DMS 273 (cell line): ENCODE results near the gene NCOA5.

Source experiments
- DNase-seq: peaks from one replicate; lab custom pipeline; 2025; ENCODE audit not compliant: unreplicated experiment; lab: John Stamatoyannopoulos, UW

NCOA5 gene

DNA sequence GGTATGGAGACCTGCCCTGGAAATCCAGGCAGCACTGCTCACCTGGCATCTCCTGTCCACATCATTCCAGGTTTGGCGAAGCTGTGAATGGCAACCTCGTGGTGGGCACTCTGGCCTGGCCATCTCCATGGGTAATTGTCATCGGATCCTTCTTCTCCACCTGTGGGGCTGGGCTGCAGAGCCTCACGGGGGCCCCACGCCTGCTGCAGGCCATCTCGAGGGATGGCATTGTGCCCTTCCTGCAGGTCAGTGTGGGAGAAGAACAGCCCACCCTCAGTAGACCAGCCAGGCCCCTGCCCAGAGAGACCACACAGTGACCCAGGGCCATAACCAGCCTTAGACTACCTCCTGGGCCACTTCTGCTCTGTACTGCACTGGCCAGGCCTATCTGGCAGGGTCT is 44.9 kb downstream of the NCOA5 start:
- DNase-seq, result no peak

DNA sequence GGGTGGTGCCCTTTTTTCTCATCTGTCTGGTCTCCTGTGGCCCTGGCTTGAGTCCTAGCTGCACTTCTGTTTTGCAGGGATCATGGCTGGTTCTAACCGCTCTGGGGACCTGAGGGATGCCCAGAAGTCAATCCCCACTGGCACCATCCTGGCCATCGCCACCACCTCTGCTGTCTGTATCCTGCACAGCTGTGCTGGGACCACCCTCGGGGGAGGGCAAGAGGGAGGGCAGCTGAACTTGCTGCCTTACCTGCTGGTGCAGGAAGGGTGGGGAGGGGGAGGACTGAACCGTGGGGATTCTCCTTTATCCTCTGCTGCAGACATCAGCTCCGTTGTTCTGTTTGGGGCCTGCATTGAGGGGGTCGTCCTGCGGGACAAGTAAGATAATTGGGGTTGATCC is 46.2 kb downstream of the NCOA5 start:
- DNase-seq, result no peak

DNA sequence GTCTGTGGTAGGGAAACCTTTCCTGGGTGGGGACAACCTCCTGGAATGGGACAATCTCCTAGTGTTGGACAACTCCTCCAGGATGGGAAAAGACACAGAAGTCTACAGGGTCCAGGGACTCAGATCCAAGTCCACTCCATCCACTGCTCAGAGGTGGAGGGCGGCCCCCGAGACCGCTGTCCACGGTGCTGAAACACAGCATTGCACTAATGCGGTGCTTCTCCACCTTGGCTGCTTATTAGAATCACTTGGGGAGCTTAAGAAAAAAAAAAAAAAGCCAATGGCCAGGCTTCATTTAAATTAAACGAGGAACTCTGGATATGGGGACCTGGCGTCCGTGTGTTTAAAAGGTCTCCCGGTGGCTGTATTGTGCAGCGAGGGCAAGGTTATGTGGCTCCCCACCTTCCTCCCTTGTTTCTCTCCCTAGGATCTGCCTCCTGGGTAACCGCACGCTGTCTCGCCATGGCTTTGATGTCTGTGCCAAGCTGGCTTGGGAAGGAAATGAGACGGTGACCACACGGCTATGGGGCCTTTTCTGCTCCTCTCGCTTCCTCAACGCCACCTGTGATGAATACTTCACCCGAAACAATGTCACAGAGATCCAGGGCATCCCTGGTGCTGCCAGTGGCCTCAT is 48.7 kb downstream of the NCOA5 start:
- peak; percentile 50 for DNase-seq

DNA sequence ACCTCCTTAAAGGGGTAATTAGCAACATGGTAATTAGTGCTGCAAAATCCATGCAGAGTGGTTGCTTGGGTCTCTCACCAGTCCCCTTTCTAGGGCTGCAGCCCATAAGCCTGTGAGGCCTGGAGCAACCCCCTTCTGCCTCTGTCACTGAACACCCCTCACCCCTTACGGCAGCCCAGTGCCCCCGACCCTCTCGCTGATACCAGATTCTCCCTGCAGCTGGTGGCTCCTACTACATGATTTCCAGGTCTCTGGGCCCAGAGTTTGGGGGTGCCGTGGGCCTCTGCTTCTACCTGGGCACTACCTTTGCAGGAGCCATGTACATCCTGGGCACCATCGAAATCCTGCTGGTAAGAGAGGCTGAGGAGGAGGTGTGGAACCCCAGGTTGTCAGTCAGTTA is 52.7 kb downstream of the NCOA5 start:
- no peak for DNase-seq

DNA sequence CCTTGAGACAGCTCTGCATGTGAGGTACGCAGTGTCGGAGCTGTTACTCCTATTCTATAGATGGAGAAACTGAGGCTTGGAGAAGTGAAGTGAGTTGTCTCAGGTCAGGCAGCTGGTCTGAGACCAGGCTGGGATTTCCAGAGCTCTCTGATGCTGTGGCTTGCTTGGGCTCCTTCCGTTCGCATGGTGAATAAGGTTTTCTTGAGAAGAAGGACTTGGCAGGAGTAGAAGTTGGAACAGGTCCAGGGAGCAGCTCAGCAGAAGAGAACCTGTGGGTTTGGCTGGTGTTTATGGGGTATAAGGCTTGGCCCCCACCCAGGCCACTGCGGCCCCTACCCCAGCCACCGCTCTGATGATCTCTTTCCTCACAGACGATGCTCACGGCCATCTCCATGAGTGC is 53.4 kb downstream of the NCOA5 start:
- no peak for DNase-seq

DNA sequence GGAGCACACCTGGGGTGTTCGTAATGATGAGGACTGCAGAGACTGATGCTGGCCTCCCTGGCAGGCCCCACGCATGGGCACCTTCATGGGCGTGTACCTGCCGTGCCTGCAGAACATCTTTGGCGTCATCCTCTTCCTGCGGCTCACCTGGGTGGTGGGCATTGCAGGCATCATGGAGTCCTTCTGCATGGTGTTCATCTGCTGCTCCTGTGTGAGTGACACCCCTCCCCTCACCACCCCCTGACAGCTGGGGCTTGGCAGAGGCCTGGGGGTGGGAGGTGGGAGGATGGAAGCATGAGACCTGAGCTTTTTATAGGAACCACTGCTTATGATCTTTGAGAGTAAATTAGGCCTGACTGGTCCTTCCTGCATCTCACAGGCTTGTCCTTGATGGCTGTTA is 54.0 kb downstream of the NCOA5 start:
- DNase-seq, result no peak

DNA sequence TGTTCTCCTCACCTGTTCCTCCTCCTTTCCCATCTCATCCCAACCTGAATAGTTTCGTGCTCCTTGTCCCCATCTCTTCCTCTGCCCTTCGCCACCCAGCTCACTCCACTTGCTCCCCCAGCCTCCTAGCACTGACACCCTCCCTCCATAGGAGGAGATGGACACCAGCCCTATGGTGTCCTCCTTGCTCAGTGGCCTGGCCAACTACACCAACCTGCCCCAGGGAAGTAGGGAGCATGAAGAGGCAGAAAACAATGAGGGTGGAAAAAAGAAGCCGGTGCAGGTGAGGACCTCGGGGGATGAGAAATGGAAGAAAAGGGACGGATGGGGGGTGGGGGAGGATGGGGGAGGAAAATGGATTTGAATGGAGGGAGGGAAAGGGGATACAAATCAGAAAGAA is 54.5 kb downstream of the NCOA5 start:
- no peak for DNase-seq

DNA sequence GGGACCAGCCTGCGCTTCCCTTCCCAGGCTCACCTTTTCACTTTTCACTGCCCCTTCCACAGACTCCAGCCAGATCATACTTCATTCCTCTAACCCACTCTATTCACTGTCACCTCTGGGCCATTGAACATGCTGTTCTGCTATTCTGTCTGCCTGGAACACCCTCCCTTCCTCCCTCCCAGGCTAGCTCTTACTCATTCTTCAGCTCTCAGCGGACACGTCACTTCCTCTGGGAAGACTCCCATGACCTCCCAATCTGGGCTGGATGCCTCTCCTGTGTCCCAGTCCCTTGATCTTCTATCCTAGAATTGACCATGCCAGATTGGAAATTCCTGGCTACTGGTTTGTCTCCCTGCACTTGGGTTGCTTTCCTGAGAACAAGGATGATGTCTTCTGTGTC is 55.7 kb downstream of the NCOA5 start:
- no peak for DNase-seq

DNA sequence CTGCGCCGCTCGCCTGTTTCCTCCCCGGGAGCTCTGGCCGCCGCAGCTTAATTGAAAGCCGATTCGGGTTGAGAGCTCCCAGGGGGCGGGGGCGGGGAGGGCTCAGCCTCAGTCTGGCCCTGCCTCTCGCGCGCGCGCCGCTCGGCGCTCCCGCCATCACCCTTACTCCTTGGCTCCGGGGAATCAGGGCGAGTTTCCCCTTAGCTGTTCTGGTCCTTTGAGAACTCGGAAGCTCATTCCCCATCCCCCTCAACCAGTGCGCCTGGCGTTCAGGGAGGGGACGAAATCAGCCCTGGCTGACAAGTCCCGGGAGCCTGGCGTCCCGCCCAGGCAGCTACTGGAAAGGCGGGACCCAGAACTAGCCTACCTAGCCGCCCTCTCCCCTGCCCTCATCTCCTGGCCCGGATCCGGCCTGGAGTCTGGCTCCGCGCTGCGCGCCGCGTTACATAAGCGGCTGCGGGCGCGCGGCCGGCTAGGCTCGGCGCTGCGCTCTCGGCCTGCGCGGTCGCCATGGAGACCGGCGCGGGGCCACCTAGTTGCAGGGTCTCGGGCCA is 58.0 kb downstream of the NCOA5 start:
- DNase-seq, result peak; percentile 94

DNA sequence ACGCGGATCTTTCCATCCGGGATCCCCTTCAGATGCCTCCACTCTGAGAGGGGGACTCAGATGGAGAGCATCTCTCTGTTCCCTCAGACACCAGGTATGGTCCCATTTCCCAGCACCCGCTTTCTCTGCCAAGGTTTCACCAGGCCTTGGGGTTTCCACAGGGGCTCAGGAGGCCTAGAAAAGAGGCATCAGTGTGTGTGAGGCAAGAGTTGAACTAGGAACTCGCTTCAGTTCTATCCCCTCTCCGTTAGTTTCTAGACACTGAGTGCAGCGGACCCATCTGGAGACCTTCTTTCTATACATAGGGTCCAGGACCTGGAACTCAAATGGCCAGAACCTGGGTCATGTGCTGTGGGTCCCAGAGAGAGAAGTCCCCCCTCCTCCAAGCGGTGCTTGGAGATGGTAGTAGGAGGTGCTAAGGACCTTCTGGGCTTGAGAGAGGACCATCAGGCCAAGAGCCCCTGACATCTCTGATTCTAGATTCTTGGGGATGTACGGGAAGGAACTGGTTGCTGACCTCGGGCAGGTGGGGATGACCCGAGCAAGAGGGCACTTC is 58.7 kb downstream of the NCOA5 start:
- peak; percentile 33 for DNase-seq

DNA sequence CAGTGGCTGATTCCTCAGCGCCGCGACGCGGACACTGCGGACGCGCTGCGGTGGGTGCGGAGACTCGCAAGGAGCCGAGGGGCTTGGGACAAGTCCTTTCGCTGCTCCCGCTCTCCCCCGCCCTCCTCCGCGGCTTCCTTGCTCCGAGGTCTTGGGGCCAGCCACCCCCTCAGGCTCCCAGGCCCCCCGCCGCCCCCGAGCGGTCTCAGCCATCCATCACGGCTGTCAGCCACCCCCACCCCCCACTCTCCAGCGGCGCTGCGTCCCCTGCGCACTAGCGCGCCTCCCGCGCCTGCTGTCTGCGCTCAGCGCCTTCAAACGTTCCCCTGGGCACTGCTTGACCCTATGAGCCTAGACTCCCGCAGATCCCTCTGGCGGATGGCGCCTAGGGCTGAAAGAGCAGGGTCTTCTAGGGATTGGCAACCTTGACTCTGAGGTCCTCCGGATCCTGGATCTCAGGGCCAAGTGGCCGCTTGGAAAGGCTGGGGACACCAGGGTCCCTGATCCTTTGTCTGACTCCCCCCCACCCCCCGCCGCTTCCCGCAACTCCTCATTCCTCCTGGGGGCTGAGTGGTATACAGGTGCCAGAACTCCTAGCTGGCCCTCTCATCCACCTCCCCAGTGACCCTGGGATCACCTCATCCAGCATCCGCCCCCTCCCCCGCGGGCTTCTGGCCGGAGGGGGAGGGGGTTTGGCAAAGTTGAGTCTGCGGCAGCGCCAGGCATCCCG is 59.3 kb downstream of the NCOA5 start:
- peak; percentile 29 for DNase-seq

DNA sequence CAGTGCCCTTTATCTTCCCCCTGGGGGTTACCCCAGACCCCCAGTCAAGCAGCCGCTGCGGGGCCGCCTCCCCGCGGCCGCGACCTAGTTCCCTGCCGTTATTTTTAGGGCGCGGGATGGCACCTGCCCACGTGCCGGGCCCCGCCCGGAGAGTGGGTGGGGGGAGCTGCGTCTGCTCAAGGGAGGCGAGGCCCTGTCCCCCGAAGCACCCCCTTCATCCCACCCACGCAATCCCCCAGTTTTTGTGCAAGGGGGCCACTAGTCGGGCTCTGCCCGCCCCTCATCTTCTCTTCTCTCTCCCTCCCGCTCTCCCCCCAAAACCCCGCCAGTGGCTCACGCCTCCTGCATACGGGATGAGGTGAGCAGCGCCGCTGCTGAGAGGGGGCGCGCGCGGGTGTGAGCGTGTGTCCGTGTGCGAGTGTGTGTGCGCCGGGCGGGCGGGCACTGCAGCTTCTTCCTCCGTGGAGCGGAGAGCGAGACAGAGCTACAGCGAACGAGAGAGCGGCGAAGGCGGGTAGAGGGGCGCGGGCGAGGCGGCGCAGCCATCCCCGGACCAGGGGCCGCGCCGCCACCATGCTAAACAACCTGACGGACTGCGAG is 60.9 kb downstream of the NCOA5 start, which contains the start of gene SLC12A5:
Gene SLC12A5 (plus strand): TSS at position 444 of the 600 bp plus-strand sequence. CDS start 130 bp downstream, at position 574.
- DNase-seq, result no peak

DNA sequence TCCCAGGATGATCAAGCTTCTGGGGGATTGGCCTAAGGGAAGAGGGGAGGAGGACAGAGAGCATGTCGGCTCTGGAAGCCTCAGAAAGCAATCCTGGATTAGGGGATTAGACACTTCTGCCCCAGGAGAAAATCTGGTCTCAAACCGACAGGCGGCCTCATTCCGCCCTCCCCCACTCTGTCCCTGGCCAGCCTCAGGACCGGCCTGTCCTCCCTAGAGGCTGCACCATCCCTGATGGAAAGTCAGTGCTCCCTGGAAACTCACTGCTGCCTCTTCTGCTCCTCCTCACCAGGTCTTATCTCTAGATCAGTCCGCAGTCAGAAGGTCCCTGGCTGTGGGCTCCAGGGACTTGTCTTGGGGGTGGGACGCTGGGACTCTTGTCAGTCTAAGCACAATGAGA is 61.7 kb downstream of the NCOA5 start:
- DNase-seq, result no peak

DNA sequence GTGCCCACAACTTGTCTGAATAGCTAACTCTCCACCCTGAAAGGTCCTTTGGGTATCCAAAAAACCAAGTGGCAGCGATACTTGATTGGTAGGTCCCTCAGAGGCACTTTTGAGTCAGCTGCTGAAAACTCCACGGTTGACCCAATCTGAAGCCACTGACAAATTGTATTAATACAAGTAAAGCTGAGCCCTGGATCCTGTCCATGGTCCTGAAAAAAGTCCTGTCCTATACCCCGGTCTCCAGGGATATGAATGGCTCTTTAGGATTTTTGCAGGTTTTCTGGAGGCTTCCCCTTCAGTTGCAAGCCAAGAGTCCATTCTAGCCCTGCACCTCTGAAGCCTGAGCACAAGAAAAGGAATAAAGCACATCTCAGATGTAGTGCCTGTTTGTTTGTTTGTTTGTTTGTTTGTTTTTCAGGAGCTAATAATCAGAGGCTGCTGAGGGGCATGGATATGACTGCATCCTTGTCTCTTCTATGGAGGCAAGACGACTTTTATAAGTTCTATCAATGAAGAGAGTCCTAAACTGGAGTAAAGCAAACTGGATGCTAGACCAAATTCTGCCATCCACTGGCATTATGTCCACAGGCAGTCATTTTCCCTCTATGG is 62.4 kb downstream of the NCOA5 start:
- peak; percentile 63 for DNase-seq

DNA sequence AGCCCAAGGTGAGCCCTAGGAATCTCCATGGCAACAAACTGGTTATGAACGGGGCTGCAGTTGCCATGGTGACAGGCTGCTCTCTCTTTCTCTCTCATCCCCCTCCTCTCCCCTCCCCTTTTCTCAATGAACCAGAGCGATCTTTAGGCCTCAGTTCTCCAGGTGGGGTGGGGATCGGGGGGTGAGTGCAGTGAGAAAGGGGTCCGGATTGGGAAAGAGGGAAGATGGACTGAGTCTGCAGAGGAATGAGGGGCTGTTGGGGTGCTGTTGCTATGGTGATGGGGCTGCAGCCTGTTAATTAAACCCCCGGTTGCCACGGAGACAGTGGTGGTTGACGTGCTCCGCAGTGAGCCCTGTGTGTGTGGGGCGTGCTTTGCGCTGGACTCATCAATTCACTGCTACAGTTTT is 64.4 kb downstream of the NCOA5 start:
- DNase-seq, result peak; percentile 32

DNA sequence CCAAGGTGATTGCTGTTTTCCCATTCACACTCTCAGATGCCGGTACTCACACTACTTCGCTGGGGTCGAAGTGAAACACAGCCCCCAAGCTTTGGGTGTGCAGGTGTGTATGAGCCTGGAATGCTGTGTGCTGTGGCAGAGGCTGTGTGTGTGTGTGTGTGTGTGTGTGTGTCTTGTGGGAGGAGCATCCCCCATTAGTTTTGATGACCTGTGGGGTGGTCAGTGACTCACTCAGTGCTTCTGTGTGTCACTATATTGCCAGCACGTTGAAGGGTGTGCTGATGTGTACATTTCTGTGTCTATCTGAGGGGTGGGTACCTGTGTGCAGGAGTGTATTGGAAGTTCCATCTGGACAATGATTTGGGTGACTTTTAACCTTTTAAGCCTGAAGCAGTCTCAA is 65.8 kb downstream of the NCOA5 start:
- no peak for DNase-seq

DNA sequence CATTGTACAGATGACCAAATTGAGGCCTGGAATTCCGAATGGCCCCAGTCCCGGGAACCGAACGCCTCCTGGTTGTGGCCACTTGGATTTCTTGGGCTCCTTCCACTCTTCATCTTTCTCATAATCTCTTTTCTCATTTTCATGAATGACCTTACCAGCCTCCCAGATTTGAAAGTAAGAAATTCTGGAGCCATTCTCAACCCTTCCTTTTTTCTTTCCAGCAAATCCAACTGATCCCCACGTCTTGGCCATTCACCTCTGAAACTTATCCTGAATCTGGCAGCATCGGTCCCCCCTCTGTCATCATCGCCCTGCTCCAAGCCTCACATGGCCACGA is 66.6 kb downstream of the NCOA5 start:
- DNase-seq, result no peak

DNA sequence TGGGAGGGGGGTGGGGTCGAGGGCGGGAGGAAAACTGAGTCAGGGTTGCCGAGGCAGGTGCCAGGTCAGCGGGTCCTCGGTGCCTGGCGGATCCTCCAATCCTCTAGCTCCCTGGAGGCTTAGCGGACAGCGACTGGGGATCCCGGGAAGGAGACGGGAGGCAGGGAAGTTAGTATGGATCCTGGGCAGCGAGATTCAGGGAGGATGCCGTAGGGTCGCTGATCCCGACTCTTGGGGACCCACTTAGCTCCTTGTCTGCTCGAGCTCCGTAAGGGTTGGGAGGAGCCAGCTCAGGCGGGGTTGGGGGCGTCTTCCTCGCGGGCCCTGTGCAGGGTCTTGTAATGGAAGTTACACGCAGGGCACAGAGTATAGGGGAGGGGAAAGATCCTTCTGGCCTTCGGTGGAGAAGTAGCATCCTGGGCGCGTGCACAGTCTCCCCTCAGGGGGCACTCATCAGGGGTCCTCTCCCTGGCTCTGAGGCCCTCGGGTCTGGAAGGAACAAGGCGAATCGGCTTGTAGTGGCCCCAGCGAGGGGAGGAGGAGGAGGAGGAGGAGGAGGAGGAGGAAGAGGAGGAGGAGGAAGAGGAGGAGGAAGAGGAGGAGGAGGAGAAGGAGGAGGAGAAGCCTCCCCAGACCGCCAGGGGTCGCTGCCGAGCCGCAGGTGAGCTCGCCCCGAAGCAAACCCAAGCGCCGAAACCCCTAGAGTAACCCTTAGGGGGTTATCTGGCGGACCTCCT is 67.2 kb downstream of the NCOA5 start:
- peak; percentile 86 for DNase-seq

DNA sequence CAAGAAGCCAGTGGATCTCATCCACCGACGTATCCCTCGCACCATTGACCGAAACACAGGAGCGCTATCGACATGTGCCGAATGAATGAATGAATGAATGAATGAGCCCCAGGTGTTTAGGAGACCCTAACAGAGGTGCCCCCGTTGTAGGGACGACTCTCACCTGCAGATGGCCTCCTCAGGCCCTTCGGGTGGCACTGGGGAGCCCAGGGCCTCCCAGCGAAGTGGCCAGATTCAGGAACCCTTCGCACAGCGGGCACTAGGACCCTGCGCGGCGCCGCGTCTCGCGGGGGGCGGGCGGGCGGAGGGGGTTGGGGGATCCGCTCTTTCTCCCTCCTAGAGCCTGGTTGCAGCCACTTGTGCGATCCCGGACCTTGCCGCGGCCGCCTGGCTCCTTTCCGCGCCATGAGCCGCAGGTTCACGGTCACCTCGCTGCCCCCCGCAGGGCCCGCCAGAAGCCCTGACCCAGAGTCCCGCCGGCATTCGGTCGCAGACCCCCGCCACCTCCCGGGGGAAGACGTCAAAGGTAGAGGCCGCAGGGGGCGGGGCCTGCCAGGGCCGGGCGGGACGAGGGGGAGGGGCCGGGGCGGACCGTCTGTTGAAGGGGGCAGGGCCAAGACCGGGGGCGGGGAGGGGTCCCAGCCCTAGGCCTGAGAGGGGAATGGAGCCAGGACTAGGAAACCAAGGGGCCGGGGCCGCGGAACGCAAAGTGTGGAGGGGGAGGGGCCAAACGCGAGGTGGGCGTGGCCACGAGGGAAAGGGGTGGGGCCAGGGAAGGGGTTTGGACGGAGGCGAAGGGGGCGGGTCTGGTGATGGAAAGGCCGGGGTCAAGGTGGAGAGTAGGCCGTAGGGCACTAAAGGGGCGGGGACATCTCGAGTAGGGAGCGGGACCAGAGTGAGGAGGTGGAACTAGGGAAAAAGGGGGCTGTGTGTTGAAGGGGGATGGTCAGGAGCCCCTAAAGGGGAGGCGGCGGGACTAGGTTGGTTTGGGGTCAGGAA is 68.1 kb downstream of the NCOA5 start:
- peak; percentile 87 for DNase-seq

DNA sequence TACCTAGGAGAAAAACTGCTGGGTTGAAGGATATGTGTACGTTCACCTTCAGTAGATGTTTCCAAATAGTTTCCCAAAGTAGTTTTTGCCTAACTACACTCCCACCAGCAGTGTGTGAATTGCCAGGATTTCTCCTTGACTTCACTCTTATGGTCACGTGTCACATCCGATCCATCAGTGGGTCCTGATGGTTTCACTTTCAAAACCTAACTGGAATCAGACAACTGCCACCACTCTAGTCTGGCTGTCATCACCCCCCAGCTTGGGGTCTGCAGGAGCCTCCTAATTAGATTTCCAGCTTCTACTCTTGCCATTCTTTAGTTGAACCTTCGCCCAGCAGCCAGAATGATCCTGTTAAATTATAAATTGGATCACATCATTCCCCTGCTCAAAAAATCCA is 69.2 kb downstream of the NCOA5 start:
- no peak for DNase-seq
